Nephron progenitor cell (in vitro differentiated cells): ENCODE measurements around the gene CYP39A1.

Source experiments
- DNase-seq: peaks from one replicate; pipeline ENCODE4 v3.0.0; 2021
- H3K27ac Mint-ChIP-seq: 2 replicates; pipeline ENCODE4 v1.8.0; 2021; ENCODE audit warnings: mild to moderate bottlenecking, moderate library complexity, mixed read lengths
- H3K27me3 Mint-ChIP-seq: 2 replicates; pipeline ENCODE4 v1.8.0; 2021; ENCODE audit warnings: mild to moderate bottlenecking, low read depth, mixed read lengths; ENCODE audit not compliant: poor library complexity
- H3K36me3 Mint-ChIP-seq: 2 replicates; pipeline ENCODE4 v1.8.0; 2021; ENCODE audit warnings: low read depth, mixed read lengths
- H3K4me1 Mint-ChIP-seq: 2 replicates; pipeline ENCODE4 v1.8.0; 2021; ENCODE audit warnings: mixed read lengths
- H3K4me3 Mint-ChIP-seq: 2 replicates; pipeline ENCODE4 v1.8.0; 2021; ENCODE audit warnings: mild to moderate bottlenecking, moderate library complexity, mixed read lengths
- H3K9me3 Mint-ChIP-seq: 2 replicates; pipeline ENCODE4 v1.8.0; 2021; ENCODE audit warnings: mild to moderate bottlenecking, moderate library complexity, mixed read lengths
- TF ChIP-seq, protein P1 (sequence below): fragments of 200-600 bp; sonication (generic); IDR thresholded peaks from 2 replicates; pipeline ENCODE4 v1.5.0; 2021; ENCODE audit warnings: antibody characterized with exemption

CYP39A1 gene

GRCh38 chr6:46655803-46656202 is 3.2 kb upstream of the CYP39A1 start:
- Mint-ChIP-seq H3K4me3 (no peak overlapping the region), H3K9me3 (no peaks in the 10 kb centered on the region), H3K27me3 (peaks cover 3% of the 10 kb centered on the region), H3K27ac (peak overlapping the region; percentile 54), H3K36me3 (peaks cover 9% of the 10 kb centered on the region), H3K4me1 (peaks cover 33% of the 10 kb centered on the region)
- TF ChIP-seq, protein P1, sequence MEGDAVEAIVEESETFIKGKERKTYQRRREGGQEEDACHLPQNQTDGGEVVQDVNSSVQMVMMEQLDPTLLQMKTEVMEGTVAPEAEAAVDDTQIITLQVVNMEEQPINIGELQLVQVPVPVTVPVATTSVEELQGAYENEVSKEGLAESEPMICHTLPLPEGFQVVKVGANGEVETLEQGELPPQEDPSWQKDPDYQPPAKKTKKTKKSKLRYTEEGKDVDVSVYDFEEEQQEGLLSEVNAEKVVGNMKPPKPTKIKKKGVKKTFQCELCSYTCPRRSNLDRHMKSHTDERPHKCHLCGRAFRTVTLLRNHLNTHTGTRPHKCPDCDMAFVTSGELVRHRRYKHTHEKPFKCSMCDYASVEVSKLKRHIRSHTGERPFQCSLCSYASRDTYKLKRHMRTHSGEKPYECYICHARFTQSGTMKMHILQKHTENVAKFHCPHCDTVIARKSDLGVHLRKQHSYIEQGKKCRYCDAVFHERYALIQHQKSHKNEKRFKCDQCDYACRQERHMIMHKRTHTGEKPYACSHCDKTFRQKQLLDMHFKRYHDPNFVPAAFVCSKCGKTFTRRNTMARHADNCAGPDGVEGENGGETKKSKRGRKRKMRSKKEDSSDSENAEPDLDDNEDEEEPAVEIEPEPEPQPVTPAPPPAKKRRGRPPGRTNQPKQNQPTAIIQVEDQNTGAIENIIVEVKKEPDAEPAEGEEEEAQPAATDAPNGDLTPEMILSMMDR, result peak; percentile 58
- peak; percentile 37 for DNase-seq

DNA sequence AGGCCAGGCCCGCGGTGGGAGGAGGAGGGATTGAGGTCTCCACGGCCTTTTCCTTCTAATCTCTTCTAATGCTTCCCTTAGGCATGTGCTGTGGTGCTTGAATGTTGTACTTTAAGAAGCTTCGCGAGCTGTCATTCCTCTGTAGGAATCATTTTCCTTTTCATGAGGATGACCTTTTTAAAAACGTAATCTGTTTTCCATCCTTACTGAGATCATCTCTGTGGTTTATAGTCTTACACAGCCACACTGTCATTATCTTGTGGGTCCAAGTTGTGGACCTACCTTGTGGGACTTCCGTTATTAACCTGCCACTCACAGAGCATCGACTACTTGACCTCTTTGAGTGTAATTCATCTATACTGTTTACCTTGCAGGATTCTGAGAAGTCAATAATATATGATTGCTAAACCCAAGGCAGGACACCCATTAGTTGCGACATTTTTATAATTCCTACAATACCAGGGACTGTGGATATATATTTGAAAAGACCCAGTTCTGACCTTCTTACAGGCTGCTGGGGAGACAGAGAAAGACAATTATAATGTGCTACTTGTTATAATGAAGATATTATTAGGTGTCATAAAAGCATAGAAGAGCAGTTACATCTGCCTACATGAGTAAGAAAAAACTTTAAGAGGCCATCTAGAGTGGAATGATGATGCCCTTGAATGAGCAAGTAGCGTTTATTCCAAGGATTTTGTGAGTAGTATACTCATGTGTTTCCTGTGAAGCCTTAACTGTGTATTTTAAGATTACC is 999 bp upstream of the CYP39A1 start:
- Mint-ChIP-seq H3K9me3 (no peaks in the 10 kb centered on the region), H3K27ac (no peak overlapping the region), H3K27me3 (peaks cover 3% of the 10 kb centered on the region), H3K4me3 (peak overlapping the region; percentile 94), H3K36me3 (peaks cover 8% of the 10 kb centered on the region), H3K4me1 (peaks cover 49% of the 10 kb centered on the region)
- TF ChIP-seq, protein P1, result no peak
- no peak for DNase-seq

GRCh38 chr6:46652232-46652602 is 401 bp downstream of the CYP39A1 start:
- H3K4me3 Mint-ChIP-seq, result peak overlapping the region; percentile 94
- H3K36me3 Mint-ChIP-seq, result peaks cover 8% of the 10 kb centered on the region
- H3K27ac Mint-ChIP-seq, result peak overlapping the region; percentile 44
- no peak for DNase-seq
- peaks cover 2% of the 10 kb centered on the region for H3K9me3 Mint-ChIP-seq
- H3K27me3 Mint-ChIP-seq, result peaks cover 3% of the 10 kb centered on the region
- peaks cover 49% of the 10 kb centered on the region for H3K4me1 Mint-ChIP-seq
- TF ChIP-seq, protein P1, result no peak

GRCh38 chr6:46651816-46652215 is 802 bp downstream of the CYP39A1 start:
- DNase-seq, result no peak
- H3K4me3 Mint-ChIP-seq, result peak overlapping the region; percentile 94
- H3K9me3 Mint-ChIP-seq, result peaks cover 6% of the 10 kb centered on the region
- H3K4me1 Mint-ChIP-seq, result peaks cover 49% of the 10 kb centered on the region
- peaks cover 12% of the 10 kb centered on the region for H3K36me3 Mint-ChIP-seq
- TF ChIP-seq, protein P1, result no peak
- H3K27me3 Mint-ChIP-seq, result peaks cover 3% of the 10 kb centered on the region
- H3K27ac Mint-ChIP-seq, result peak overlapping the region; percentile 44

- Mint-ChIP-seq H3K27me3 (peaks cover 3% of the 10 kb centered on the region), H3K4me1 (peaks cover 49% of the 10 kb centered on the region), H3K36me3 (peaks cover 20% of the 10 kb centered on the region), H3K9me3 (peaks cover 14% of the 10 kb centered on the region), H3K4me3 (peak overlapping the region; percentile 94), H3K27ac (no peak overlapping the region)
- TF ChIP-seq, protein P1, result no peak
- no peak for DNase-seq
Observed at GRCh38 chr6:46651006-46651405, 1.6 kb downstream of the CYP39A1 start.
